T-helper 2 cell treated with Interferon-gamma antibody and Interleukin-4, amounts not matched to agents 5 μg/mL and 100 μg/mL, for 36 hours (primary cell): ENCODE data around the gene PACS2.

Experiments used
- DNase-seq: peaks from one replicate; pipeline ENCODE4 v3.0.0; 2021; ENCODE audit warnings: low spot score
- H3K27ac Mint-ChIP-seq: one replicate; pipeline ENCODE4 v1.8.0; 2021; ENCODE audit warnings: mild to moderate bottlenecking, mixed read lengths
- H3K27me3 Mint-ChIP-seq: one replicate; pipeline ENCODE4 v1.8.0; 2021; ENCODE audit warnings: low read depth, mixed read lengths
- H3K36me3 Mint-ChIP-seq: one replicate; pipeline ENCODE4 v1.8.0; 2021; ENCODE audit warnings: low read depth, mixed read lengths
- H3K4me1 Mint-ChIP-seq: one replicate; pipeline ENCODE4 v1.8.0; 2021; ENCODE audit warnings: low read depth, mixed read lengths
- H3K4me3 Mint-ChIP-seq: one replicate; pipeline ENCODE4 v1.8.0; 2022; ENCODE audit warnings: mild to moderate bottlenecking, moderate library complexity, mixed read lengths
- H3K9me3 Mint-ChIP-seq: one replicate; pipeline ENCODE4 v1.8.0; 2021; ENCODE audit warnings: mixed read lengths

The PACS2 gene

GRCh38 chr14:105336477-105337287 lies 22.1 kb downstream of the PACS2 start:
- H3K4me3 Mint-ChIP-seq = no peak overlapping the region
- DNase-seq = no peak
- no peak overlapping the region for H3K27ac Mint-ChIP-seq
- no peaks in the 10 kb centered on the region for H3K36me3 Mint-ChIP-seq
- no peaks in the 10 kb centered on the region for H3K9me3 Mint-ChIP-seq
- peaks cover 4% of the 10 kb centered on the region for H3K4me1 Mint-ChIP-seq
- H3K27me3 Mint-ChIP-seq = no peaks in the 10 kb centered on the region

- H3K4me3 Mint-ChIP-seq = no peak overlapping the region
- no peak for DNase-seq
- H3K27me3 Mint-ChIP-seq = no peaks in the 10 kb centered on the region
- no peaks in the 10 kb centered on the region for H3K36me3 Mint-ChIP-seq
- H3K4me1 Mint-ChIP-seq = no peaks in the 10 kb centered on the region
- H3K9me3 Mint-ChIP-seq = no peaks in the 10 kb centered on the region
- no peak overlapping the region for H3K27ac Mint-ChIP-seq
Observed at GRCh38 chr14:105337433-105337832, 22.9 kb downstream of the PACS2 start.

GRCh38 chr14:105337966-105338741 lies 23.6 kb downstream of the PACS2 start:
- Mint-ChIP-seq H3K4me1 (no peaks in the 10 kb centered on the region), H3K9me3 (no peaks in the 10 kb centered on the region), H3K36me3 (no peaks in the 10 kb centered on the region), H3K27me3 (no peaks in the 10 kb centered on the region), H3K27ac (no peak overlapping the region), H3K4me3 (no peak overlapping the region)
- no peak for DNase-seq

GRCh38 chr14:105340821-105341733 lies 26.5 kb downstream of the PACS2 start:
- Mint-ChIP-seq H3K4me1 (no peaks in the 10 kb centered on the region), H3K9me3 (peaks cover 6% of the 10 kb centered on the region), H3K27ac (no peak overlapping the region), H3K4me3 (no peak overlapping the region), H3K27me3 (no peaks in the 10 kb centered on the region), H3K36me3 (no peaks in the 10 kb centered on the region)
- DNase-seq = no peak

- Mint-ChIP-seq H3K9me3 (peaks cover 6% of the 10 kb centered on the region), H3K4me1 (no peaks in the 10 kb centered on the region), H3K36me3 (no peaks in the 10 kb centered on the region), H3K27ac (no peak overlapping the region), H3K4me3 (no peak overlapping the region), H3K27me3 (no peaks in the 10 kb centered on the region)
- DNase-seq = no peak
Observed at GRCh38 chr14:105343194-105343593, 28.6 kb downstream of the PACS2 start.

- Mint-ChIP-seq H3K27ac (no peak overlapping the region), H3K9me3 (peaks cover 6% of the 10 kb centered on the region), H3K4me3 (no peak overlapping the region), H3K4me1 (no peaks in the 10 kb centered on the region), H3K36me3 (no peaks in the 10 kb centered on the region), H3K27me3 (no peaks in the 10 kb centered on the region)
- DNase-seq = no peak
Observed at GRCh38 chr14:105346200-105346533, 31.6 kb downstream of the PACS2 start.

GRCh38 chr14:105346876-105347586 lies 32.5 kb downstream of the PACS2 start:
- Mint-ChIP-seq H3K27ac (no peak overlapping the region), H3K4me3 (no peak overlapping the region), H3K9me3 (peaks cover 6% of the 10 kb centered on the region), H3K27me3 (no peaks in the 10 kb centered on the region), H3K4me1 (peaks cover under 1% of the 10 kb centered on the region), H3K36me3 (no peaks in the 10 kb centered on the region)
- no peak for DNase-seq

- H3K36me3 Mint-ChIP-seq = no peaks in the 10 kb centered on the region
- H3K4me1 Mint-ChIP-seq = peaks cover 2% of the 10 kb centered on the region
- no peak for DNase-seq
- no peak overlapping the region for H3K4me3 Mint-ChIP-seq
- H3K27ac Mint-ChIP-seq = no peak overlapping the region
- H3K9me3 Mint-ChIP-seq = peaks cover 6% of the 10 kb centered on the region
- H3K27me3 Mint-ChIP-seq = no peaks in the 10 kb centered on the region
Observed at GRCh38 chr14:105347587-105347968, 33.0 kb downstream of the PACS2 start.

GRCh38 chr14:105348169-105348944 lies 33.8 kb downstream of the PACS2 start:
- Mint-ChIP-seq H3K9me3 (peaks cover 6% of the 10 kb centered on the region), H3K27ac (no peak overlapping the region), H3K36me3 (no peaks in the 10 kb centered on the region), H3K4me1 (peaks cover 2% of the 10 kb centered on the region), H3K27me3 (no peaks in the 10 kb centered on the region), H3K4me3 (no peak overlapping the region)
- DNase-seq = no peak

GRCh38 chr14:105348945-105349699 lies 34.6 kb downstream of the PACS2 start:
- H3K36me3 Mint-ChIP-seq = no peaks in the 10 kb centered on the region
- H3K4me3 Mint-ChIP-seq = no peak overlapping the region
- H3K9me3 Mint-ChIP-seq = peaks cover 6% of the 10 kb centered on the region
- H3K27me3 Mint-ChIP-seq = no peaks in the 10 kb centered on the region
- H3K4me1 Mint-ChIP-seq = peaks cover 2% of the 10 kb centered on the region
- DNase-seq = no peak
- no peak overlapping the region for H3K27ac Mint-ChIP-seq

- Mint-ChIP-seq H3K4me3 (no peak overlapping the region), H3K27ac (no peak overlapping the region), H3K36me3 (no peaks in the 10 kb centered on the region), H3K9me3 (peaks cover 6% of the 10 kb centered on the region), H3K4me1 (peaks cover 2% of the 10 kb centered on the region), H3K27me3 (no peaks in the 10 kb centered on the region)
- DNase-seq = no peak
Observed at GRCh38 chr14:105349992-105350391, 35.4 kb downstream of the PACS2 start.

GRCh38 chr14:105350450-105351244 lies 36.1 kb downstream of the PACS2 start:
- no peaks in the 10 kb centered on the region for H3K27me3 Mint-ChIP-seq
- peaks cover 2% of the 10 kb centered on the region for H3K9me3 Mint-ChIP-seq
- no peak overlapping the region for H3K27ac Mint-ChIP-seq
- peaks cover 2% of the 10 kb centered on the region for H3K4me1 Mint-ChIP-seq
- H3K4me3 Mint-ChIP-seq = no peak overlapping the region
- H3K36me3 Mint-ChIP-seq = no peaks in the 10 kb centered on the region
- no peak for DNase-seq
